Cardiac fibroblast (primary cell): ENCODE results near the gene RAB3C.
"Not testable (repeated sequence)": the region's sequence is repeated elsewhere in the genome, so short reads cannot be mapped to it uniquely, and the experiment has no call there.

Experiments used
- DNase-seq, 2 donors: peaks; one replicate each; pipeline versions ENCODE4 v3.0.0 to v3.0.0-alpha.2; 2010; ENCODE audit warnings: low read depth in 2 of 2
- H3K4me3 ChIP-seq, 2 donors: replicated peaks in 1 of 2; 1 replicate in 1 of 2; 2 replicates in 1 of 2; pipeline ENCODE4 v1.5.1; 2011; ENCODE audit warnings: low read depth in 2 of 2, low read length in 2 of 2, mild to moderate bottlenecking in 2 of 2, moderate library complexity in 1 of 2
- CTCF ChIP-seq: IDR thresholded peaks from one replicate; pipeline ENCODE4 v1.5.1; 2011; ENCODE audit warnings: low read depth, mild to moderate bottlenecking, low read length, inconsistent platforms

Gene RAB3C

GRCh38 chr5:58548068-58548467 lies 34.8 kb upstream of the RAB3C start:
- H3K4me3 ChIP-seq = no peak overlapping the region
- TF ChIP-seq CTCF = no peak
- no peak for DNase-seq

DNA sequence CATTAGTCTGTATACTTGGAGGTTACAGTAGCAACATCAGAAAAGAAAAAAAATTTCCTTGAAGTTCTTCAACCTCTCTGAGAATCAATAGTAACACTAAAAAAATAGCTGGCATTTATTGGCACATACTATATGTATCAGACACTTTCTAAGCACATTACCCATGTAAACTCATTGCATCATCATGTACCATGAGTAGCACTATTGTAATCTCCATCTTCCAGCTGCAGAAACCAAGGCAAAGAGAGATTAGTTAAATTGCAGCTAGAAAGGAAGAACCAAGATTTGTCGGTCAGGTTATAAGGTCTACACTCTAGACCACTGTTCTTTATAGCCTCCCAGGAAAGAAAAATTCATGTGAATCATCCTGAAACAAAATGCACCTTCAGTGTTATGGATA lies 31.4 kb upstream of the RAB3C start:
- no peak for DNase-seq
- TF ChIP-seq CTCF = no peak
- H3K4me3 ChIP-seq = no peak overlapping the region

DNA sequence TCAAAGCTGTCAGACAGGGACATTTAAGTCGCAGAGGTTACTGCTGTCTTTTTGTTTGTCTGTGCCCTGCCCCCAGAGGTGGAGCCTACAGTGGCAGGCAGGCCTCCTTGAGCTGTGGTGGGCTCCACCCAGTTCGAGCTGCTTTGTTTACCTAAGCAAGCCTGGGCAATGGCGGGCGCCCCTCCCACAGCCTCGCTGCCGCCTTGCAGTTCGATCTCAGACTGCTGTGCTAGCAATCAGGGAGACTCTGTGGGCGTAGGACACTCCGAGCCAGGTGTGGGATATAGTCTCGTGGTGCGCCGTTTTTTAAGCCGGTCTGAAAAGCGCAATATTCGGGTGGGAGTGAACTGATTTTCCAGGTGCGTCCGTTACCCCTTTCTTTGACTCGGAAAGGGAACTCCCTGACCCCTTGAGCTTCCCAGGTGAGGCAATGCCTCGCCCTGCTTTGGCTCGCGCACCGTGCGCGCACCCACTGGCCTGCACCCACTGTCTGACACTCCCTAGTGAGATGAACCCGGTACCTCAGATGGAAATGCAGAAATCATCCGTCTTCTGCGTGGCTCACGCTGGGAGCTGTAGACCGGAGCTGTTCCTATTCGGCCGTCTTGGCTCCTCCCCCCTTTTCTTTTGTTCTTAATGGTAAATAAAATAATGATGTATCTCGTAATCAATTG lies 25.1 kb upstream of the RAB3C start:
- H3K4me3 ChIP-seq, DNase-seq: not testable (repeated sequence)

GRCh38 chr5:58563016-58563700 lies 19.7 kb upstream of the RAB3C start:
- H3K4me3 ChIP-seq, DNase-seq: not testable (repeated sequence)

DNA sequence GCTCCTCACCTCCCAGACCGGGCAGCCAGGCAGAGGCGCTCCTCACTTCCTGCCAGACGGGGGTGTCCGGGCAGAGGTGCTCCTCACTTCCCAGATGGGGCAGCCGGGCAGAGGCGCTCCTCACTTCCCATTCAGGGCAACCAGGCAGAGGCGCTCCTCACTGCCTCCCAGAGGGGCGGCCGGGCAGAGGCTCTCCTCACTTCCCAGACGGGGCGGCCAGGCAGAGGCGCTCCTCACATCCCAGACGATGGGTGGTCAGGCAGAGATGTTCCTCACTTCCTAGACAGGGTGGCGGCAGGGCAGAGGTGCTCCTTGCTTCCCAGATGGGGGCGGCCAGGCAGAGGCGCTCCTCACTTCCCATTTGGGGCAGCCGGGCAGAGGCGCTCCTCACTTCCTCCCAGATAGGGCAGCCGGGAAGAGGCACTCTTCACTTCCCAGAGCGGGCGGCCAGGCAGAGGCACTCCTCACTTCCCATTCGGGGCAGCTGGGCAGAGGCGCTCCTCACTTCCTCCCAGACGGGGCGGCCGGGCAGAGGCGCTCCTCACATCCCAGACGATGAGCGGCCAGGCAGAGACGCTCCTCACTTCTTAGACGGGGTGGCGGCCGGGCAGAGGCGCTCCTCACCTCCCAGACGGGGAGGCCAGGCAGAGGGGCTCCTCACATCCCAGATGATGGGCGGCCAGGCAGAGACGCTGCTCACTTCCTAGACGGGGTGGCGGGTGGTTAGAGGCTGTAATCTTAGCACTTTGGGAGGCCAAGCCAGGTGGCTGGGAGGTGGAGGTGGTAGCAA lies 18.6 kb upstream of the RAB3C start:
- H3K4me3 ChIP-seq, DNase-seq: not testable (repeated sequence)

DNA sequence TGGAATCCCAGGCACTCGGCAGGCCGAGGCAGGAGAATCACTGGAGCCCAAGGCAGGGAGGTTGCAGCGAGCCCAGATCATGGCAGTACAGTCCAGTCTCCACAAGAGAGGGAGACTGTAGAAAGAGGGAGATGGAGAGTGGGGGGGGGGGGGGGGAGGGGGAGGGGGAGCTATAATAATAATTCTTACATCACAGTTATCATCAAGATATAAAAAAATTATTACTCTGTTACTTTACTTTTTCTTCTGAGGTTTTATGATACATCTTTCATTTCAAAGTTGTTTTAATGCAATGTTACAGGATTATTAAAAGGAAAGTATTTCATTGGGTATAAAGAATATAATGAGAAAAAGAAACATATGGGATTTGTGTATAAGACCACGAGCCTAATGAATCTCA lies 17.8 kb upstream of the RAB3C start:
- H3K4me3 ChIP-seq = no peak overlapping the region
- TF ChIP-seq CTCF = no peak
- no peak for DNase-seq

- DNase-seq = no peak
Observed at GRCh38 chr5:58571501-58571900, 11.4 kb upstream of the RAB3C start.

GRCh38 chr5:58572973-58573372 lies 9.9 kb upstream of the RAB3C start:
- not testable (repeated sequence) for H3K4me3 ChIP-seq, DNase-seq

More at GRCh38 chr5:58571501-58571900, 11.4 kb upstream of the RAB3C start:
- H3K4me3 ChIP-seq = no peak overlapping the region
- TF ChIP-seq CTCF = no peak
